Neutrophil (primary cell): ENCODE results near the gene IP6K2.

Experiments
- H3K27ac ChIP-seq: fragments of 200-600 bp; sonication (generic); 2 replicates; pipeline ENCODE4 v1.5.1; 2016; ENCODE audit warnings: mild to moderate bottlenecking, moderate library complexity
- H3K27me3 ChIP-seq: fragments of 200-600 bp; sonication (generic); 2 replicates; pipeline ENCODE4 v1.6.0; 2016; ENCODE audit warnings: mild to moderate bottlenecking
- H3K36me3 ChIP-seq: fragments of 200-600 bp; sonication (generic); 2 replicates; pipeline ENCODE4 v1.5.1; 2017
- H3K4me1 ChIP-seq, 2 experiments: fragments of 200-600 bp in 1 of 2; sonication (generic) in 1 of 2; 1 replicate in 1 of 2; 2 replicates in 1 of 2; pipeline versions ENCODE4 v1.5.1 to v1.6.1; 2013 to 2016; ENCODE audit warnings: low read depth in 1 of 2, low read length in 1 of 2, mild to moderate bottlenecking in 1 of 2, moderate library complexity in 1 of 2; ENCODE audit not compliant: control insufficient read depth in 1 of 2, insufficient read depth in 1 of 2
- H3K4me3 ChIP-seq, 2 experiments: fragments of 200-600 bp in 1 of 2; sonication (generic) in 1 of 2; 1 replicate in 1 of 2; 2 replicates in 1 of 2; pipeline ENCODE4 v1.5.1; 2013 to 2016; ENCODE audit warnings: low read depth in 1 of 2, low read length in 1 of 2, mild to moderate bottlenecking in 1 of 2, moderate library complexity in 1 of 2
- H3K9me3 ChIP-seq: fragments of 200-600 bp; sonication (generic); 2 replicates; pipeline ENCODE4 v1.5.1; 2016
- TF ChIP-seq, protein P1 (sequence below): fragments of 200-600 bp; sonication (generic); IDR thresholded peaks from 2 replicates; pipeline ENCODE4 v1.5.1; 2016; ENCODE audit warnings: antibody characterized with exemption

Gene IP6K2

DNA sequence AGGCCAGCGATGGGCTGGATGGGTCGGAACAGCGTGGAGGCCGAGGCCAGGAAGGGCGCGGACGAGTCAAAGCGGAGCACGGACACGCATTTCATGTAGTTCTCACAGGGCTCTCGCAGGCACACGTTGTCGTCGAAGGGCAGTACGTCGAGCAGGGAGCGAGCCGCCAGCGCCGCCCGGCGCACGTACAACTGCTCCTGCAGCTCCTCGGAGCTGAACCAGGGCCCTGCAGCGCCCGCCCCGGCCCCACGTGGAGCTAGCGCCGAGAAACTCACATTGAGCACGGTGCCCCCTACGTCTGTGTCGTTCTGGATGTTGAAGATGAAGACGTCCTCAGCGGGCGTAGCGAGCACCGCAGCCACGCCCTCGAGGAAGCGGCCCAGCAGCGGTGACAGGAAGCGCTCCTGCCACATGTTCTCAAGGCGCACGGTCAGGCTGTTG, 60.2 kb downstream of the IP6K2 start:
- Histone ChIP-seq H3K4me3 (peak overlapping the region; percentile 61 to 74), H3K36me3 (no peaks in the 10 kb centered on the region), H3K4me1 (peaks cover 16 to 24% of the 10 kb centered on the region in 2 experiments), H3K27ac (no peak overlapping the region), H3K9me3 (no peaks in the 10 kb centered on the region), H3K27me3 (peaks cover 75% of the 10 kb centered on the region)
- TF ChIP-seq, protein P1, sequence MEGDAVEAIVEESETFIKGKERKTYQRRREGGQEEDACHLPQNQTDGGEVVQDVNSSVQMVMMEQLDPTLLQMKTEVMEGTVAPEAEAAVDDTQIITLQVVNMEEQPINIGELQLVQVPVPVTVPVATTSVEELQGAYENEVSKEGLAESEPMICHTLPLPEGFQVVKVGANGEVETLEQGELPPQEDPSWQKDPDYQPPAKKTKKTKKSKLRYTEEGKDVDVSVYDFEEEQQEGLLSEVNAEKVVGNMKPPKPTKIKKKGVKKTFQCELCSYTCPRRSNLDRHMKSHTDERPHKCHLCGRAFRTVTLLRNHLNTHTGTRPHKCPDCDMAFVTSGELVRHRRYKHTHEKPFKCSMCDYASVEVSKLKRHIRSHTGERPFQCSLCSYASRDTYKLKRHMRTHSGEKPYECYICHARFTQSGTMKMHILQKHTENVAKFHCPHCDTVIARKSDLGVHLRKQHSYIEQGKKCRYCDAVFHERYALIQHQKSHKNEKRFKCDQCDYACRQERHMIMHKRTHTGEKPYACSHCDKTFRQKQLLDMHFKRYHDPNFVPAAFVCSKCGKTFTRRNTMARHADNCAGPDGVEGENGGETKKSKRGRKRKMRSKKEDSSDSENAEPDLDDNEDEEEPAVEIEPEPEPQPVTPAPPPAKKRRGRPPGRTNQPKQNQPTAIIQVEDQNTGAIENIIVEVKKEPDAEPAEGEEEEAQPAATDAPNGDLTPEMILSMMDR = no peak

- Histone ChIP-seq H3K36me3 (no peaks in the 10 kb centered on the region), H3K27ac (peak overlapping the region; percentile 20), H3K27me3 (peaks cover 69% of the 10 kb centered on the region), H3K4me1 (peaks cover 16 to 20% of the 10 kb centered on the region in 2 experiments), H3K4me3 (peak overlapping the region; percentile 61 to 74), H3K9me3 (no peaks in the 10 kb centered on the region)
- TF ChIP-seq, protein P1 = peak; percentile 68
Observed at GRCh38 chr3:48656061-48656840, 60.8 kb downstream of the IP6K2 start.

GRCh38 chr3:48655606-48656005, 61.4 kb downstream of the IP6K2 start:
- TF ChIP-seq, protein P1 = no peak
- Histone ChIP-seq H3K27me3 (peaks cover 63% of the 10 kb centered on the region), H3K36me3 (no peaks in the 10 kb centered on the region), H3K27ac (no peak overlapping the region), H3K4me3 (peak overlapping the region; percentile 61 to 74), H3K4me1 (peaks cover 16 to 20% of the 10 kb centered on the region in 2 experiments), H3K9me3 (no peaks in the 10 kb centered on the region)

DNA sequence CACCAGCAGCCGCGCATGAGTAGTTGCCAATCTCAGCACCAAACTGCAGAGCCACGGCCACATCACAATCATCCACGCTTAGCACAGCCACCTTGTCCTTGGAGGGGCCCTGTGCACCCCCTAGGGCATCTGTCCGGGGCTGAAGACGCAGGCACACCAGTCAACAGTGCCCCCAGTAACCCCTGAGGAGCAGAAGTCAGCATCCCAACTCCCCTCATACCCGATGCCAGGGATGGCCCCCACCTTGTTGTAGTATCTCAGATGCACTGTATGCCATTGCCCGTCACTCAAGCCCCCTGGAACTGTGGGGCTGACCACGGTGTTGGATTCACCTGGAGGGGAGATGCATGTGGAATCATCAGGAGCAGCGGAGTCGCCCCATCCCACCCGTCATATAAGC, 62.0 kb downstream of the IP6K2 start:
- no peaks in the 10 kb centered on the region for H3K36me3 ChIP-seq
- H3K4me1 ChIP-seq = peaks cover 16 to 20% of the 10 kb centered on the region in 2 experiments
- no peak overlapping the region for H3K27ac ChIP-seq
- TF ChIP-seq, protein P1 = no peak
- peaks cover 57% of the 10 kb centered on the region for H3K27me3 ChIP-seq
- no peak overlapping the region for H3K4me3 ChIP-seq
- no peaks in the 10 kb centered on the region for H3K9me3 ChIP-seq

- no peak overlapping the region for H3K4me3 ChIP-seq
- no peaks in the 10 kb centered on the region for H3K36me3 ChIP-seq
- no peak overlapping the region for H3K27ac ChIP-seq
- TF ChIP-seq, protein P1 = no peak
- H3K9me3 ChIP-seq = no peaks in the 10 kb centered on the region
- H3K4me1 ChIP-seq = peaks cover 16 to 20% of the 10 kb centered on the region in 2 experiments
- H3K27me3 ChIP-seq = peaks cover 38% of the 10 kb centered on the region
Observed at GRCh38 chr3:48652923-48653715, 63.9 kb downstream of the IP6K2 start.
